Muscle layer of duodenum (tissue), 2 donors: Measurements from ENCODE around the gene CCL25.

ENCODE experiments used
- H3K27ac ChIP-seq: one replicate; pipeline ENCODE4 v1.7.0; 2013; ENCODE audit warnings: mild to moderate bottlenecking, low read length
- H3K27me3 ChIP-seq: one replicate; pipeline ENCODE4 v1.7.0; 2013; ENCODE audit warnings: low read depth, mild to moderate bottlenecking, control low read depth, low read length
- H3K36me3 ChIP-seq, 2 donors: one replicate each; pipeline ENCODE4 v1.7.0; 2013; ENCODE audit warnings: low read length in 2 of 2, control low read depth in 1 of 2, mild to moderate bottlenecking in 1 of 2; ENCODE audit not compliant: insufficient read depth in 2 of 2, control insufficient read depth in 1 of 2
- H3K4me1 ChIP-seq, 2 donors: one replicate each; pipeline ENCODE4 v1.7.0; 2013; ENCODE audit warnings: low read length in 2 of 2, mild to moderate bottlenecking in 2 of 2, control low read depth in 1 of 2, moderate library complexity in 1 of 2; ENCODE audit not compliant: insufficient read depth in 2 of 2, control insufficient read depth in 1 of 2
- H3K4me3 ChIP-seq, 2 donors: one replicate each; pipeline ENCODE4 v1.7.0; 2013; ENCODE audit warnings: low read length in 2 of 2, low read depth in 1 of 2, mild to moderate bottlenecking in 1 of 2
- H3K9me3 ChIP-seq, 2 donors: one replicate each; pipeline ENCODE4 v1.7.0; 2013; ENCODE audit warnings: low read length in 2 of 2, control low read depth in 1 of 2, mild to moderate bottlenecking in 1 of 2; ENCODE audit not compliant: control insufficient read depth in 1 of 2
- donor health status: healthy.

CCL25 gene

GRCh38 chr19:8046569-8047165, 5.9 kb upstream of the CCL25 start:
- no peak overlapping the region for H3K27ac ChIP-seq
- H3K36me3 ChIP-seq = no peaks in the 10 kb centered on the region
- H3K4me1 ChIP-seq = peaks cover 0 to 11% of the 10 kb centered on the region in 2 donors
- no peak overlapping the region for H3K4me3 ChIP-seq
- no peaks in the 10 kb centered on the region for H3K9me3 ChIP-seq
- no peaks in the 10 kb centered on the region for H3K27me3 ChIP-seq

- Histone ChIP-seq H3K4me1 (peaks cover 0 to 11% of the 10 kb centered on the region in 2 donors), H3K9me3 (no peaks in the 10 kb centered on the region), H3K4me3 (peak overlapping the region; percentile 26 to 56), H3K27me3 (no peaks in the 10 kb centered on the region), H3K36me3 (no peaks in the 10 kb centered on the region), H3K27ac (no peak overlapping the region)
Observed at GRCh38 chr19:8050274-8051096, 2.1 kb upstream of the CCL25 start.

DNA sequence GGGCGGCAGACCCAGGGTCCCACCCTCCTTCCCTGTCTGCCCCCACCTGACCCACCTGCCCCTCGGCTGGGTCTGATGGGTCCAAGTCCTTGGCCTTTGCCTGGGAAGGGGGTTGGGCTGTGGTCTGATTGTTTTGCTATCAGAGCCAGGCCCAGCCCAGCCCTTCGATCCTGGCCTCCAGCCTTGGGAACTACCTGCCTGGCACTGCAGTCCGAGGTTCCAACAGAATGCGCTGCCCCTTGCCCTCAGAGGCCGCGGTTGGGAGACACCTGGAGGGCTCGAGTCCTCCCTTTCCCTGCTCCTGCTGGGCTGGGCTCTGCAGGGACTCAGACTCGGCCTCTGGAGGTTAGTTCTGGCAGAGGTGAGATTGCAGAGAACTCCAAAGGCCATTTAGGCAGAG, 1.6 kb downstream of the CCL25 start:
- Histone ChIP-seq H3K4me3 (peak overlapping the region in 1 of 2 donors; percentile 42), H3K36me3 (no peaks in the 10 kb centered on the region), H3K27ac (peak overlapping the region; percentile 23), H3K4me1 (peaks cover 0 to 11% of the 10 kb centered on the region in 2 donors), H3K27me3 (no peaks in the 10 kb centered on the region), H3K9me3 (no peaks in the 10 kb centered on the region)

DNA sequence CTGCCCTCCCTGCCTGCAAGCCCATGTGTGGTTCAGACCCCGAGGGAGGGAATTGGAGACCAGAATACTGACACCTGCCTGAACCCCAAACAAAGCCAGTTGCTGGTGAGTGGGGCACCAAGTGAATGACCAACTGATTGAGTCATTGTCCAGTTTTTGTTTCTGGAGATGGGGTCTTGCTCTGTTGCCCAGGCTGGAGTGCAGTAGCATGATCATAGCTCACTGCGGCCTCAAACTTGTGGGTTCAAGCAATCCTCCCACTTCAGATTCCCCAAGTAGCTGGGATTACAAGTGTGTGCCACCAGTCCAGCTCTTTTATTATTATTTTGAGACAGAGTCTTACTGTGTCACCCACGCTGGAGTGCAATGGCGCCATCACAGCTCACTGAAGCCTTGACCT, 4.0 kb downstream of the CCL25 start:
- Histone ChIP-seq H3K27ac (no peak overlapping the region), H3K9me3 (no peaks in the 10 kb centered on the region), H3K27me3 (no peaks in the 10 kb centered on the region), H3K4me1 (no peaks in the 10 kb centered on the region), H3K36me3 (no peaks in the 10 kb centered on the region), H3K4me3 (no peak overlapping the region)

GRCh38 chr19:8057545-8058270, 5.1 kb downstream of the CCL25 start:
- no peak overlapping the region for H3K27ac ChIP-seq
- no peaks in the 10 kb centered on the region for H3K36me3 ChIP-seq
- H3K4me1 ChIP-seq = no peaks in the 10 kb centered on the region
- H3K9me3 ChIP-seq = no peaks in the 10 kb centered on the region
- no peaks in the 10 kb centered on the region for H3K27me3 ChIP-seq
- H3K4me3 ChIP-seq = no peak overlapping the region

- H3K36me3 ChIP-seq = no peaks in the 10 kb centered on the region
- no peaks in the 10 kb centered on the region for H3K4me1 ChIP-seq
- no peaks in the 10 kb centered on the region for H3K27me3 ChIP-seq
- H3K9me3 ChIP-seq = peaks cover 3 to 13% of the 10 kb centered on the region in 2 donors
- no peak overlapping the region for H3K27ac ChIP-seq
- H3K4me3 ChIP-seq = no peak overlapping the region
Observed at GRCh38 chr19:8064911-8065874, 12.6 kb downstream of the CCL25 start.

DNA sequence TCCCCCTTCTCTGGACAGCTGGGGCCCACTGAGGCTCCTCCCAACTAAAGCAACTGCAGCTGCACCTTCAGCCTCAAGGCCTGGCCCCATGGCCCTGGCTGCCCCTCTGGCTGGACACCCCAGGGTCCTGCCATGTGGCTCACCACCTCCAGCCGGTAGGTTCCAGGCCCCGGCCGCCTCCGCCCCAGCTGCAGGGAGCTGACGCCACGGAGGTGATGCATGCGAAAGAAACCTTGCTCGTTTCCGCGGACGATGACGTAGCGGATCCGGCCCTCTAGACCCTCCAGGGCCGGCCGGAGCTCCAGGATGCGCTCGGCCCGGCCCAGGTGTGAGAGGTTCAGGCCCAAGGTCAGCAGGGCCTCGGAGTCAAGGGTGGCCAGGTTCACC, 13.3 kb downstream of the CCL25 start:
- H3K27me3 ChIP-seq = no peaks in the 10 kb centered on the region
- H3K9me3 ChIP-seq = peaks cover 3 to 16% of the 10 kb centered on the region in 2 donors
- no peaks in the 10 kb centered on the region for H3K4me1 ChIP-seq
- no peaks in the 10 kb centered on the region for H3K36me3 ChIP-seq
- no peak overlapping the region for H3K4me3 ChIP-seq
- H3K27ac ChIP-seq = no peak overlapping the region

GRCh38 chr19:8069096-8069973, 16.8 kb downstream of the CCL25 start:
- H3K4me1 ChIP-seq = no peaks in the 10 kb centered on the region
- peaks cover 3 to 16% of the 10 kb centered on the region in 2 donors for H3K9me3 ChIP-seq
- H3K27ac ChIP-seq = no peak overlapping the region
- H3K36me3 ChIP-seq = no peaks in the 10 kb centered on the region
- H3K27me3 ChIP-seq = no peaks in the 10 kb centered on the region
- H3K4me3 ChIP-seq = no peak overlapping the region

GRCh38 chr19:8071912-8072311, 19.4 kb downstream of the CCL25 start:
- Histone ChIP-seq H3K9me3 (peaks cover 3 to 16% of the 10 kb centered on the region in 2 donors), H3K4me1 (no peaks in the 10 kb centered on the region), H3K4me3 (no peak overlapping the region), H3K27ac (no peak overlapping the region), H3K27me3 (no peaks in the 10 kb centered on the region), H3K36me3 (no peaks in the 10 kb centered on the region)

- Histone ChIP-seq H3K9me3 (peaks cover 3 to 10% of the 10 kb centered on the region in 2 donors), H3K36me3 (no peaks in the 10 kb centered on the region), H3K27me3 (no peaks in the 10 kb centered on the region), H3K4me3 (no peak overlapping the region), H3K27ac (no peak overlapping the region), H3K4me1 (no peaks in the 10 kb centered on the region)
Observed at GRCh38 chr19:8074501-8074900, 21.9 kb downstream of the CCL25 start.
